Inflammatory macrophage (primary cell): ENCODE data around the gene ENPEP.
"Not testable (repeated sequence)": the region's sequence is repeated elsewhere in the genome, so short reads cannot be mapped to it uniquely, and the experiment has no call there.

Experiments used
- DNase-seq, 2 donors: peaks; one replicate each; pipeline ENCODE4 v3.0.0-alpha.2; 2020 to 2022

Gene ENPEP

DNA sequence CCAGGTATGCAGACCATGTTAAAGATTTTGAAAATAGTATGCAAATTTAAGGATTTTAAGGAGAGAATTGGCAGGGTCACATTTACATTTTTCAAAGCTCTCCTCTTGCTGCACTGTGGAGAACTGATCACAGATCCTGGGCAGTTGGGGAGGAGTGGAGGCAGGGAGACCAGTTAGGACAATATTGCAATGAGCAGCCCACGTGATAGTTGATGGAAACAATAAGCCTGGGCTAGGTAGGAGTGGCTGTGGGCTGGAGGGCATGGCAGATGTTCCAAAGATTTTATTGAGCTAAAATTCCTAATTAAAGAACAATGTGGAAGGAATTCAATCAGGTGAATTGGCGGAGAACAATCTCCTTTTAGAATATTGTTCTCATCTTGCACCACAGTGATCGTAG, 50.6 kb downstream of the ENPEP start:
- no peak for DNase-seq

DNA sequence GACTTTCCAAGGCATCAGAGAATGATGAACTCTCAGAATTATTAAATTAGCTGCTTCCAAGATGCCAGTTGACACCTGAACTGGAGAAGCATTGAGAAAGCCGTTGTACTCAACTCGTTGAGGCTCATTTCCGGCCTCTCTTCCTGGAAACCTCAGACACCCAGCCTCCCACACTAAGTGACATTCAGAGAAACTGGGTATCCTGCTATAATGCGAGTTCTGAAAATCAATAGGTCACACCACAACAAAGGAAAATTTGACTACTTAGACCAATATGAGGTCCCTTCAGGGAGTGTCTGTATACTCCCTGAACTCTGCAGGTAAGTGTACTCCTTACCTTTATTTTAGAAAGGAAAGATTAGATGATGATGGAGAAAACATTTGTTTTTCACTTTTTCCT, 51.2 kb downstream of the ENPEP start:
- no peak for DNase-seq

DNA sequence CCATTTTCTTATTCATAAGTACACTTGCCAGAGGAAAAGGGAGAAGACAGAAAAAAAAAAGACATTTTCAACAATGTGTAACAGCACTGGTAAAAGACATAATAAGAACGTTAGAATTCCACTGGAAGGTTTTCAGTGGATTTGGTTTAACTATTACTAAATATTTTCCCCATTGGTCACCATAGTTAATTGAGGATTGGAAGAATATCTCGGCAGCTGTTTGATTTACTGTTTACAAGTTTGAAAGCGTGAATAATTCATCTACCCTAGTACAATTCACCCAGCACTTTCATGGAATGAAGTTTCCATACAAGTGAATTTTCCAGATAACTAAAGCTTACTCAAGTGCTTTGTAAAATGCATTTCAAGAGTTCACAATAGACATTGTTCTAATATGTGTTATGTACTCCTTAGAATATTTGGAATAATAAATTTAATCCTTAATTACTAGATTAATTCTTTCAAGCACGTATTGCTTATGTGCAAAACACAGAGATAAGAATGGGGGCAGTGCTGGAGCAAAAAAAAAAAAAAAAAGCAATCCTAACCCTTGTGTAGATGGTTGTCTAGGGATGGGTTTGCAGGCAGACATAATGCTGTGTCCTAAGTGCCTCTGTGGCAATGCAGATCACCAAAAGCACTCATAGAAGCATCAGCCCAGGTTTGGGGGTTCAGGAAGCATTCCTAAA, 57.1 kb downstream of the ENPEP start:
- no peak for DNase-seq

DNA sequence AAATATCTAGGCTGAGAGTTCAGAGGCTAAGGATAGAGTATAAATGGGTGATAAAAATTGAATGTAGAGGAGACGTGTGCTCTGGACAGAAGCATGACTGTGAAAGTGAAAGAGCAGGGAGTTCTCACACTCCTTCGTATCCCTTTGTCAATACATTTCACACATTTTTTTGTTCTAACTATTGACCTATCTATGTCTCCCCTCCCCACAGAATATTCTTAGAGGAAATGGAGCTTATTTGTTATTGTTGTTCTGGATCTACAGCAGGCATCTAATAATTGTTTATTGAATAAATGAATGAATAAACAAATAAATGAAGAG, 57.6 kb downstream of the ENPEP start:
- no peak for DNase-seq

DNA sequence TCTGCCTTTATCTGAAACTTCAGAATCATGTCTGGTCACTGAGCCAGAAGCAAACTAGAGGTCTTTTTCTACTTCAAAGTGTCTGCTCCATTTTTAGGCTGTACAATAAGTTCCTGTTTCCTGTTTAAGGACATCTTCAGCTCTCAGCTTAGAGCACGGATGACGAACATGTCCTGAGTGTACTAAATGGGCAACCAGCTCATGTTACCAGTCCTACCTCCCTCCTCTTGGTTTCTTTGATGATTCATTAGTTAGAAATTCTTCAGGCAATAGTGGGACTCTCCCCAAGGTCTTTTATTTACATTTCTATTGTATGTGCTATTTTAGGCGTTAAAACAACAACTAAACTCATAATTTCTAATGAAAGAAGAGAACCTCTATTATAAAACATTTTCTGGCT, 58.0 kb downstream of the ENPEP start:
- DNase-seq, result no peak

DNA sequence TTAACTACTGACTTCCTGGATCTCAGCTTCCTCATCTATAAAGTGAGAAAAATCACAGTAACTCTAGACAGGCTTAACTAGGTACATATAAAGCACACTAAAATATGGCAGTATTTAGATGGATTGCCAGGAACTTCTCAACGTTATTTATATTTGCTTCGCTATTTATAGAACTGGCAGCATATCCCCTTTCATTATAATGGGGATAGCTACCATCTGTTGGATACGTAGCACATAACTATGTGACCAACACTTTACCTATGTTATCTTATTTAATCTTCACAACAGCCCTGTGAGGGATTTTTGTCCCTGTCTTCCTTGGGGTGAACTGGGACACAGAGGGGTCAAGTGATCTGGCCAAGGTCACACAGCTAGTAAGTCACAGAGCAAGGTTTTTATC, 64.6 kb downstream of the ENPEP start:
- no peak for DNase-seq

DNA sequence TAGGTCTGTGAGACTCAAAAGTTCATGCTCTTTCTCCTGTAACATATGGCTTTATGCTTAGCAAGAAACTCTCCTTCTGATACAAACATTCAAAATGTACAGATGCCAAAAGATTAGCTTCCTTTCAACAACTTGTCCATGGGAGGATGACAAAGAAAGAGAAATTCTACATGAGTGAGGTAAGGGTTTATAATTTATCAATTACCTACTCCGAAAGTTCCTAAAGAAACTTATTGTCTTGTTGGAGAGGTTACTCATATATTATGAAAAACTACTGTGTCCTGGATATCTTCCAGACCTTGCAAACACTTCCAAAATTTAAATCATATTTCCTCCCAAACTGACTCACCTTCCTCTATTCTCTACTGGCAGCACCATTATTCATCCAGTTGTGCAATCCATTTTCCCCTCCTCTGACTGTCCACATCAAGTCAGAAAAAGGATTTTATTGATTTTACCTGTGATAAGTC, 65.1 kb downstream of the ENPEP start:
- no peak for DNase-seq

DNA sequence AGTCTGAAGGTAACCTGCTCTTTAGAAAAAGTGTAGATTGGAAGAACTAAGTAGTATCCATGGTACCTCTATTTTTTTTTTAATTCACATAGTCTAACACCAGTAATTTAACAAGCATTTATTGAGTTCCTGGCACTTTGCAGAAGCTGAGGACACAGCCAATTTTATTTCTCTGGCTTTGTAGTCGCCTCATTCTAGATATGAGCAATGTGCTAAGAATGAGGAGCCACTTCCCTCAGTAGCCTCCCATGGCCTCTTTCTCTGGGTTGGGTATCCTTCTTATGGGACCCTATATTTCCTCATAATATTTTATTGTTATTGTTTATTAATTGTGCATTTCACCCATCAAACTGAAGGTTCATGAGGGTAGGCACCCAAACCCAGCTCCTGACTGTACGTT, 67.6 kb downstream of the ENPEP start:
- no peak for DNase-seq

DNA sequence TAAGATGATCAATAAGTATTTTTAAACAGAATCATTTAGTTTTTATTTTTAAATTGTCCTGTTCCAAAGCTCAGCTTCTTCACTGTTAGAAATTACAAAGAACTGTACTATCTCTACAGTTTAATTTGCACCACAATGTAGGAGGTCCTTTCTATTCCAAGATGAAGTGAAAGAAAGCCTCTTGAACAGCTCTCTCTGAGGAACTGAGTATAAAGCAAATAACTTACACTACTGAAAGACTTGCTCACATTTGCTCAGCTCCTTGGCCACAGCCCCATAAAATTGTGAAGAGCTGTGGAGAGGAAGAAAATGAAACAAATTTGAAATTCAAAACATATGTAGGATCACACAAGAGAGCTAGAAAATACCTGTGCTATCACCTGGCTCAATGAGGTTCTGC, 68.6 kb downstream of the ENPEP start:
- no peak for DNase-seq

DNA sequence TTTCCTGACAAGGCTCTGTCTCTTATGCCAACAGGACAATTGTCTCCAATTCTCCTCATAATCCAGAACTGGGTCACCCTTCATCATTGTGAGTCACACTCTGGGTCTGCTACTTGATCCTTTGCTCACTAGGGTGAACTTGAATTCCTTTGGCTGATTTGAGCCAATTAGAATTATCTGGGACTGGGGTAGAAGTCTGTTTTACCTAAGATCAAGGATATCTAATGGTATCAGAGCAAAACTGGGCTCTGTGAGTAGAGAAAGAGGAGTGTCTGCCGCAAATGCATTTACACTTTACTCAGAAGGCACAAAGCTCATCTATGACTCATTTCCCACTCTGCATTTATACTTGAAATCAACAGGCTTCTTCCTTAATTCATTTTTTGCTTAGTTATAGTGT, 74.3 kb downstream of the ENPEP start:
- DNase-seq, result no peak

DNA sequence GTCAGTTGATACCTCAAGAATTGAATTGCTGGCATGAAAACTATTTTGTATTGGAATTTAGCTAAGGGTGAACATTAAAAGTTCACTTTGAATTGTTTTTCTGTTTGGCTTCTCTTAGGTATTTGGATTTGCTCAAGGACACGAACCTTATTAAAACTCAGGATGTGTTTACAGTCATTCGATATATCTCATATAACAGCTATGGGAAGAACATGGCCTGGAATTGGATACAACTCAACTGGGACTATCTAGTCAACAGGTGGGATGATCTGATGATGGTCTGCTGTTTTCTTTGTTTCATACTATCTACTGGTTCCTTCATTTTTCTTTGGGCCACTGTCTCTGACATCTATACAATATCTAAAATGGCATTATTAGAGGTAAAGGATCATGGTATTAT, 77.2 kb downstream of the ENPEP start:
- DNase-seq, result no peak

DNA sequence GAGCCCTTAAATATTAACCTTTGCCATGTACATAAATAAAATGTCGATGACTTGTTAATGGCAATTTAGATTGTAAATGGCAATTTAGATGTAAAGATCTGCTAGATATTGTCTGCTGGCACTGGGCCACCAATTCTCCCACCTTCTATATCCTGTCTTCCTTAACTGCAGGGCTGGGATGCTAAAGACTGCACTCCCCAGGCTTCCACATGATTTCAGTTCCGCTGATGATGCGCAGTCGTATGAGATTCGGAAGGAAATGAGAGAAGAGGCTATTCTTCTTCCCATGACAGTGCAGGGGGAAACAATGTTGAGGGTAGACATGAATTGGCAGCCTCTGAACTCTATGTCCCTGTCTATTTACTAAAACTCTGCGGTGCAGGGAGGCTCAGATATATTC, 91.3 kb downstream of the ENPEP start:
- DNase-seq, result no peak

DNA sequence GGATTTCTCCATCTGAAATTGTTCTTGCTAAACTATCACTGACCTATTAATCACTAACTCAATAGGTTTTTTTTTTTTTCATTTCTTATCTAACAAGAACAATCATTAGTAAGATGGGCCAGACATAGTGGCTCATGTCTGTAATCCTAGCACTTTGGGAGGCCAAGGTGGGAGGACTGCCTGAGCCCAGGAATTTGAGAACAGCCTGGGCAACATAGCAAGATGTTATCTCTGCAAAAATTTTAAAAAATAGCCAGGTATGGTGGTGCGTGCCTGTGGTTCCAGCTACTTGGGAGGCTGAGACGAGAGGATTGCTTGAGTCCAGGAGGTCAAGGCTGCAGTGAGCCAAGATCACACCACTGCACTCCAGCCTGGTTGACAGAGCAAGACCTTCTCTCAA, 100.7 kb downstream of the ENPEP start:
- DNase-seq, result not testable (repeated sequence)

DNA sequence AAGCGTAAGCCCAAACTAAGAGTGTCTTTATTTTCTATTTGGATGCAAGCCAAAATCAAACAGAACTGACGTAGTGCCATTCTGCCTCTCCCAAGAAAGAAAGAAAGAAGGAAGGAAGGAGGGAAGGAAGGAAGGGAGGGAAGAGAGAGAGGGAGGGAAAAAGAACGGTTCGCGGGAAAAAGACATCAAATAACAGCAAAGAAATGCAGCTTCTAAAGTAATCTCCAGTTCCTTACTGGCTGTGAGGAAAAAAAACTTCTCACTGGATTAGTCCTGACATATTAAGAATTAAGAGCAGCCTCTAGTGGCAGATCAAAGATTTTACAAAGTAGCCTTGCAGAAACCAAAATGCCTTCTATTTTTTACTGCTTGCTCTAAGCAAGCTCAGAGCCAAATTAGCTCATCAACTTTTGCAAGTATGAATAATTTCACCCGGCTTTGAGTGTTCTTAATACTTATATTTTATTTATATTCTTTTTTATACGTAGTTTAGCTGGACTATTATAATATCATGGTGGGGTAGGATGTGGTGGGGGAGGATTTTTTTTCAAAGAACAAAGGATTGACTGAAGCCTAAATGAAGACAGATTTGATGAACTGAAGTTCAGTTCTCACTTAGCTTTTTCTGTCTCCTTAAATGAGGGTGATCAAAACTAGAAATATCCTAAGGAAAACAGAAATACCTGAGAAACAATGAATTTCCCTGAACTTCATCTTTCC, 110.3 kb downstream of the ENPEP start:
- no peak for DNase-seq

DNA sequence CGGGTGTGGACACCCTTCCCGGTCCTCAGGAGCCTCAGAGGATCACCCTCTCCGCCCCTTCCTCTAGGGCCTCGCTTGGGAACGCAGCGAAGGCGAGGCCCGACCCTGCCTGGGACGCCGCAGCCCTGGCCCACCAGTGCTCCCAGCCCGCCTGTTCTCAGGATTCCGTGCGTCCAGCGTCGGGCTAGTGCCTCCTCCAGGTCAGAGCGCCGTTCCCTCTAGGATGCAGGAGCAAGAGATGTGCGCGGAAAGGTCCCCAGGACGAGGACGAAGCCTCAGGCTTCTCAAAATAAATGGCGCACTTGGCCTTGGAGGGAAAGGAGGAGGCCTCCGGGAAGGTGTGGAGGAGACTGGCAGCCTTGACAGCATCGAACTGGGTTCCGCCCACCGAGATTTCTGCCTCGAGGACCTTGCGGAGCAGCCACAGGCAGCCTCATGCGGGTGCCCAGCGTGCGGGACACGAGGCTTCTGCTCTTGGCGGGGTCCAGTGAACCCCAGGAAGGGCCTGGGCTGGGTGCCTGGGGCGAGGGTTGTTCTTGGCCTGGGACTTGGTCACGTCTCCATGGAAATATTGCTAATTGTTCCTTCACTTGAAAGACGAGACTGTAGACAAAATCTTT, 111.8 kb downstream of the ENPEP start:
- no peak for DNase-seq

DNA sequence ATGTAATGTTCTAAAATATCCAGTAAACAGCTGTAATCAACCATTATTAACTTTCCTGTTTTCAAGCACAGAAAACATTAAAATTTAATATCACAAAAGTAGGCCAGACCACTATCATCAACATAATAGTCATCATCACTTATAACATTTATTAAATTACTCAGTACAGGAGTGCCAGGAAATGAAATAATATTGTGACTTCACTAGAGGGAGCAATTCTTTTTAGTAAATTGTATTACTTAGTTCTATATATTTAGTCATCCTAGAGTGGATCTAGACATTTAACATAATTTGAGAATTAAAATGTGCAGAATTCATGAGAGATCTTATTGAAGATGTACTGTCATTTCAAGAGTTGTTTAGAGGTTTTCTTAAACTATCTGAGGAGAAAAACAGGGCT, 113.3 kb downstream of the ENPEP start:
- no peak for DNase-seq

DNA sequence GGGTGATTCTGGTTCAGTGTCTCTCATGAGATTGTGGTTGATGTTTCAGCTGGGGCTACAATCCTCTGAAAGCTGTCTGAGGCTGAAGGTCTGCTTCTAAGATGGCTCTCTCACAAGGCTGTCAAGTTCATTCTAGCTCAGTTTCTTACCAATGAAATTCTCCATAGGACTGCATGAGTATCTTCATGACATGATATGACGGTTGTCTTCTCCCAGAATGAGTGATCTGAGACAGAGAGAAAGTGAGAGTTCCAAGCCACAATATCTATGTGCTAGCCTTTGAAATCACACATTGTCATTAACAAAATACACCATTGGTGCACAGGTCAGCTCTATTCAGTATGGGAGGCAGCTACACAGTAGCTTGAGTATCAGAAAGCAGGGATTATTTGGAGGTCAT, 119.6 kb downstream of the ENPEP start:
- no peak for DNase-seq

DNA sequence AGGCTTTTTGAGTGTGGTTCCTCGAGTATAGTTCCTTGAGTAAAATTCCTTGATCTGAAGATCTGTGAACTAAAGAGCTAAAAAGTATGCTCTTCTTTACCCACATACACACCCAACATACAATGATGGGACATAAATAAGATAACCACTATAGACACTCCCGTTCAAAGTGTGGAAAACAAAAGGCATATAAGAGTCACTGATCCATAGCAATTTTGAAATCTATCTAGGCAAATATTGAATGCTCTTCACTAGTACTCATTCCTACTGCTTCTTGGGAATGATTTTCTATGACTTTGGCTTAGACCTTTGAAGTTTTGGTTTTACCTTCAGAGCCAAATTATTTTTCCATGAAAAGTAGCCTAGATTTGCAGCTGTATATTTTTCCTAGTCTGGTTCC, 120.5 kb downstream of the ENPEP start:
- DNase-seq, result no peak

DNA sequence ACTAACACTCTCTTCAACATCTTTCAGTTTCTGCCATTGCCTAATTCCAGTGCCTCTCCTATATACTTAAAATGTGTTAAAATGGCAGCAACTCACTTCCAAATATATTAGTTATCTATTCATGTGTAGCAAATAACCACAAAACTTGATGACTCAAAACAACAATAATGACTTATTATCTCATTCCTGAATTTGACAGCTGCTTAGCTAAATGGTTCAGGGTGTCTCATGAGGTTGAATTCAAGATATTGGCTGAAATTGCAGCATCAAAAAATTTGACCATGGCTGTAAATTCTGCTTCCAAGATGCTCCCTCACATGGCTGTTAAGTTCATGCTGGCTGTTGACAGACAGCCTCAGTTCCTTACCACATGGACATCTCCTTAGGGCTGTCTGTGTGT, 121.6 kb downstream of the ENPEP start:
- DNase-seq, result no peak

DNA sequence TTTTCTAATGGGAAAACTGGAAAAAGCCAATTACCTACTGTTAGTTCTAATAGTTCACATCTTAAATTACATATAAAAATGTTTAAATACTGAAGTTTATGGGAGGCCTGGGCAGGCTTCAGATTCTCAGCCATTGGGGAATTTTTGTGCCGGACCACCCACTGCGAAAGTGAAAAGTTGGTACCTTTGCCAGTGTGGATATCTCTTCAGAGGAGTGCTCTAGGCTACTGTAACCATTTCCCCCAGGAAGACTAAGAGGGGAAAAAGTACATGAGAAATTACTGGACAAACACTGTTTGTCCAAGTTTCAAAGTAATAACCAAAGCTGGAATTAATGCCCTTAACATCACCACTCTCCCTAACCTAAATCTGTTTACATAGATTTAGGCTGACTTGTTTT, 126.1 kb downstream of the ENPEP start:
- no peak for DNase-seq

DNA sequence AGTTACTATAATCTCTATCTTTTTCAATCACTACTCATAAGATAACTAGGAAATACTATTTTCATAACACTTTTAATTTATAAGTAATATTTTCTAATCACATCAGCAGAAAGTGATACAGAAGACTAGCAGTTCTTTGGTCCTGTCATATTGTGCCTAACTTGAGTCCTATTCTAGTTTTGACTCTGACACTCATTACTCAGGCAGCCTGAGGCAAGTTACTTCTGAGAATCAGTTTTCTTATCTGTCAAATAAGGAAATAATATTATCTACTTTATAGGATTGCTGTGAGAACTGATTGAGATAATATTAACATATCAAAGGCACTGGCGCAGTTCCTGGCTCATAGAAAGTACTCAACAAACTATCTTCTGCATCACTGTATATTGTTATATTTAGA, 129.1 kb downstream of the ENPEP start:
- no peak for DNase-seq

DNA sequence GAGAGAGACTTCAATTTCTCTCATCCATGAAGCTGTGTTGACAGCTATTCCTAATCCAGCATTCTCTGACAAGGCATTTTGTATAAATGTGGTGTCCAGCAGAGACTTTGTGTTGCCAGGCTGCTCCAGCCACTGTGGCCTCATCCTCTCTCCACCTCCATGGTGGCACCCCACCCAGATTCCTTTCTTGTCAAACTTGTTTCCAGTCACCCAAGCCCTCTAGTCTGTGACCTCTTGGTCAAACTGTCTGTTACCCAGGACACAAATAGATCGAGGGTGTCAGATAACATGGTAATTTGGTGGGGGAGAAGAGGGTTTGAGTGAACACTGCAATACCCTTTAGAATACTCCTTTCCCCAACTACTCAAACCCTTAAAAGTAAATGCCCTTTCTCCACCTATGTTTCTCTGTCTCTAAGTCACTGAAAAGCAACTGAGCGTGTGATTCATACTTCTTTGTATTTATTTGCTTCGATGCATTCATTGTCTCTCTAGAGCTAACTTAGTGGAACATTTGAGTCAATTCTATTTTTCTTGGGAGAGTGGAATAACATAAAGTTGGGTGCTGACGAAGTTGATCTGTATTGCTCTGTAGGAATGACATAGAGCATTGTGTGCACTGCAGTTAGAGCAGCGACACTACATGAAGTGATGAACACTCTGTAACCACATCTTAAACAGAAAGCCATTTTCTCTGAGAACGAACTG, 133.2 kb downstream of the ENPEP start:
- DNase-seq, result no peak

DNA sequence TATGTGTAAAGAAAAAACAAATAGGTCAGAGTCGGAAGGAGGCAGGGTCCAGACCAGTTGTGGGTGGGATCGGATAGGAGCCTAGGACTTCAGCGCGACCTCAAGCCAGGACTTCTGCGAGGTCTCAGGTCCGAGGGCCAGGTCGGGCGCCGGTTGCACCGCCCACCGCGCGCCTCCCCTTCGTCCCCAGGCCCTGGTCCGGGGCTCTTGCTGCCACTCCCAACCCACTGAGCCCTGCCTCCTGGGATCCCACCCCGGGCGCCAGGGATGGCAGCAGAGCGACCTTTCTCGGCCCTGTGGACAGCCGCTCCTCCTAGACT, 134.6 kb downstream of the ENPEP start:
- DNase-seq, result no peak
